GM19099 (cell line): ENCODE measurements around the gene RAB31.

Experiments used
- POLR2A ChIP-seq: IDR thresholded peaks from 3 replicates; pipeline ENCODE4 v1.6.1; 2011; ENCODE audit warnings: low read depth; ENCODE audit not compliant: insufficient read length; ENCODE audit errors: extremely low read depth

The RAB31 gene

GRCh38 chr18:9868857-9869714 is 161.0 kb downstream of the RAB31 start:
- TF ChIP-seq POLR2A = no peak

- TF ChIP-seq POLR2A = no peak
Observed at GRCh38 chr18:9869715-9870430, 161.8 kb downstream of the RAB31 start.

GRCh38 chr18:9870431-9871008 is 162.4 kb downstream of the RAB31 start:
- no peak for TF ChIP-seq POLR2A

- no peak for TF ChIP-seq POLR2A
Observed at GRCh38 chr18:9871244-9871746, 163.2 kb downstream of the RAB31 start.

GRCh38 chr18:9872823-9873222 is 164.7 kb downstream of the RAB31 start:
- no peak for TF ChIP-seq POLR2A

GRCh38 chr18:9874728-9875127 is 166.6 kb downstream of the RAB31 start:
- TF ChIP-seq POLR2A = no peak

- TF ChIP-seq POLR2A = no peak
Observed at GRCh38 chr18:9876212-9876866, 168.2 kb downstream of the RAB31 start.

- no peak for TF ChIP-seq POLR2A
Observed at GRCh38 chr18:9876867-9877654, 169.0 kb downstream of the RAB31 start.

- no peak for TF ChIP-seq POLR2A
Observed at GRCh38 chr18:9877655-9878014, 169.5 kb downstream of the RAB31 start.

- TF ChIP-seq POLR2A = no peak
Observed at GRCh38 chr18:9878095-9878494, 170.0 kb downstream of the RAB31 start.

- no peak for TF ChIP-seq POLR2A
Observed at GRCh38 chr18:9878783-9879242, 170.7 kb downstream of the RAB31 start.

GRCh38 chr18:9884090-9884489 is 176.0 kb downstream of the RAB31 start:
- no peak for TF ChIP-seq POLR2A

GRCh38 chr18:9884532-9885140 is 176.5 kb downstream of the RAB31 start:
- no peak for TF ChIP-seq POLR2A
